Astrocyte (in vitro differentiated cells and primary cell): ENCODE results near the gene PRSS22.

Experiments used
- EZH2 ChIP-seq: IDR thresholded peaks from 2 replicates; pipeline ENCODE4 v1.6.1; 2012; ENCODE audit warnings: mild to moderate bottlenecking, low read length, inconsistent platforms; ENCODE audit not compliant: insufficient read depth
- TF ChIP-seq, protein P1 (sequence below): IDR thresholded peaks from 2 replicates; pipeline ENCODE4 v1.5.1; 2011; ENCODE audit warnings: low read depth, mild to moderate bottlenecking, inconsistent platforms, low read length, moderate library complexity; ENCODE audit not compliant: insufficient read depth

GRCh38 chr16:2848933-2849725 lies 8.8 kb downstream of the PRSS22 start:
- TF ChIP-seq, protein P1, sequence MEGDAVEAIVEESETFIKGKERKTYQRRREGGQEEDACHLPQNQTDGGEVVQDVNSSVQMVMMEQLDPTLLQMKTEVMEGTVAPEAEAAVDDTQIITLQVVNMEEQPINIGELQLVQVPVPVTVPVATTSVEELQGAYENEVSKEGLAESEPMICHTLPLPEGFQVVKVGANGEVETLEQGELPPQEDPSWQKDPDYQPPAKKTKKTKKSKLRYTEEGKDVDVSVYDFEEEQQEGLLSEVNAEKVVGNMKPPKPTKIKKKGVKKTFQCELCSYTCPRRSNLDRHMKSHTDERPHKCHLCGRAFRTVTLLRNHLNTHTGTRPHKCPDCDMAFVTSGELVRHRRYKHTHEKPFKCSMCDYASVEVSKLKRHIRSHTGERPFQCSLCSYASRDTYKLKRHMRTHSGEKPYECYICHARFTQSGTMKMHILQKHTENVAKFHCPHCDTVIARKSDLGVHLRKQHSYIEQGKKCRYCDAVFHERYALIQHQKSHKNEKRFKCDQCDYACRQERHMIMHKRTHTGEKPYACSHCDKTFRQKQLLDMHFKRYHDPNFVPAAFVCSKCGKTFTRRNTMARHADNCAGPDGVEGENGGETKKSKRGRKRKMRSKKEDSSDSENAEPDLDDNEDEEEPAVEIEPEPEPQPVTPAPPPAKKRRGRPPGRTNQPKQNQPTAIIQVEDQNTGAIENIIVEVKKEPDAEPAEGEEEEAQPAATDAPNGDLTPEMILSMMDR: no peak
- TF ChIP-seq EZH2: no peak
